ENCODE data around the gene ACKR4. TPM values are rescaled to one million over a fixed set of nuclear protein-coding genes. Genes with fewer than 3 reads are reported as not detected.

Gene ACKR4
- total and polyA plus RNA-seq, 9 of the 15 experiments (the other 6 are each of a cell fraction or from before 2014, with no cell fraction given) = 0.04 to 0.06 TPM; not detected in 7

DNA sequence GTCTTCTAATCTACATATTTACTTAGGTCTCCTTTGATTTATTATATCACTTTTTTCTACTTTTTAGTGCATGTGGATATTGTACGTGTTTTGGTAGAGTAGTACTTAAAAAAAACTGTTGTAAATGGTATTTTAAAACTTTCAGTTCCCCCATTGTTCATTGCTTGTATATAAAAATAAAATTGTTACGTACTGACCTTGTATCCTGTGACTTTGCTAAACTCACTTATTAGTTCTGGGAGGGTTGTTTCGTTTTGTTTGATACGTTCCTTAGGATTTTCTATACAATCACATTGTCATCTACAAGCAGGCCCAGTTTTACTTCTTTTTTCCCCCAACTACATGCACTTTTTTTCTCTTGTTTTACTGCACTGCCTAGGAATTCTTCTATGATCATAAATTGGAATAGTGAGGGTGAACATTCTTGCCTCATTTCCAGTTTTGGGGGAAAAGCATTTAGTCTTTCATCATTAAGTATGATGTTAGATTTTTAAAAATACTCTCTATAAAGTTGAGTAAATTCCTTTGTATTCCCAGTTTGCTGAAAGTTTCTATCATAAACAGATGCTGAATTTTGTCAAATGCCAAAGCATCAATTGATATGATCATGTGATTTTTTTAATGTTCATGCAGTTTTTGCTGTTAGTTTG, 33.5 kb upstream of the ACKR4 start (continued):
- TF ChIP-seq, protein P1, sequence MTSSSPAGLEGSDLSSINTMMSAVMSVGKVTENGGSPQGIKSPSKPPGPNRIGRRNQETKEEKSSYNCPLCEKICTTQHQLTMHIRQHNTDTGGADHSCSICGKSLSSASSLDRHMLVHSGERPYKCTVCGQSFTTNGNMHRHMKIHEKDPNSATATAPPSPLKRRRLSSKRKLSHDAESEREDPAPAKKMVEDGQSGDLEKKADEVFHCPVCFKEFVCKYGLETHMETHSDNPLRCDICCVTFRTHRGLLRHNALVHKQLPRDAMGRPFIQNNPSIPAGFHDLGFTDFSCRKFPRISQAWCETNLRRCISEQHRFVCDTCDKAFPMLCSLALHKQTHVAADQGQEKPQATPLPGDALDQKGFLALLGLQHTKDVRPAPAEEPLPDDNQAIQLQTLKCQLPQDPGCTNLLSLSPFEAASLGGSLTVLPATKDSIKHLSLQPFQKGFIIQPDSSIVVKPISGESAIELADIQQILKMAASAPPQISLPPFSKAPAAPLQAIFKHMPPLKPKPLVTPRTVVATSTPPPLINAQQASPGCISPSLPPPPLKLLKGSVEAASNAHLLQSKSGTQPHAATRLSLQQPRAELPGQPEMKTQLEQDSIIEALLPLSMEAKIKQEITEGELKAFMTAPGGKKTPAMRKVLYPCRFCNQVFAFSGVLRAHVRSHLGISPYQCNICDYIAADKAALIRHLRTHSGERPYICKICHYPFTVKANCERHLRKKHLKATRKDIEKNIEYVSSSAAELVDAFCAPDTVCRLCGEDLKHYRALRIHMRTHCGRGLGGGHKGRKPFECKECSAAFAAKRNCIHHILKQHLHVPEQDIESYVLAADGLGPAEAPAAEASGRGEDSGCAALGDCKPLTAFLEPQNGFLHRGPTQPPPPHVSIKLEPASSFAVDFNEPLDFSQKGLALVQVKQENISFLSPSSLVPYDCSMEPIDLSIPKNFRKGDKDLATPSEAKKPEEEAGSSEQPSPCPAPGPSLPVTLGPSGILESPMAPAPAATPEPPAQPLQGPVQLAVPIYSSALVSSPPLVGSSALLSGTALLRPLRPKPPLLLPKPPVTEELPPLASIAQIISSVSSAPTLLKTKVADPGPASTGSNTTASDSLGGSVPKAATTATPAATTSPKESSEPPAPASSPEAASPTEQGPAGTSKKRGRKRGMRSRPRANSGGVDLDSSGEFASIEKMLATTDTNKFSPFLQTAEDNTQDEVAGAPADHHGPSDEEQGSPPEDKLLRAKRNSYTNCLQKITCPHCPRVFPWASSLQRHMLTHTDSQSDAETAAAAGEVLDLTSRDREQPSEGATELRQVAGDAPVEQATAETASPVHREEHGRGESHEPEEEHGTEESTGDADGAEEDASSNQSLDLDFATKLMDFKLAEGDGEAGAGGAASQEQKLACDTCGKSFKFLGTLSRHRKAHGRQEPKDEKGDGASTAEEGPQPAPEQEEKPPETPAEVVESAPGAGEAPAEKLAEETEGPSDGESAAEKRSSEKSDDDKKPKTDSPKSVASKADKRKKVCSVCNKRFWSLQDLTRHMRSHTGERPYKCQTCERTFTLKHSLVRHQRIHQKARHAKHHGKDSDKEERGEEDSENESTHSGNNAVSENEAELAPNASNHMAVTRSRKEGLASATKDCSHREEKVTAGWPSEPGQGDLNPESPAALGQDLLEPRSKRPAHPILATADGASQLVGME (CRISPR knock-in tag; IDR thresholded peaks at IDR 0.05) = no peak
- no peak for TF ChIP-seq NCOA2 (IDR thresholded peaks at IDR 0.05; ENCODE audit: partially characterized antibody in 2 of 2)

DNA sequence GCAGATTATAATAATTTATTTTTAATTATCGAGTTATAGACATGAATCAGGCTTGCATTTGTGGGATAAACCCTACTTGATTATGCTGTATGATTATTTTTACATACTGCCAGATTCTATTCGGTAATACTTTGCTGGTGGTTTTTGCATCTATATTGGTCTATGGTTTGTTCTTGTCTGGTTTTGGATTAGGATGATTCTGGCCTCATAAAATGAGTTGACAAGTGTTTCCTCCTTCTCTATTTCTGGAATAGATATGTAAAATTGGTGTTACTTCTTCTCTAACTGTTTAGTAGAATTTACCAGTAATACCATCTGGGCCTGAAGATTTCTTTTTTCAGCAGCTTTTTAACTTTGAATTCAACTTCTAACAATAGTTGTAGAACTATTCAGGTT, 33.0 kb upstream of the ACKR4 start:
- DNase-seq (ENCODE audit: extremely low read depth in 1 of 4, low spot score in 3 of 4) (no peak), FAIRE-seq (no peak), ATAC-seq (no peak)
- CTCF ChIA-PET (ENCODE audit: low intra/inter-chr PET ratio) = no interaction called here
- 19% methylated on average over 2 of the region's 2 CpGs for WGBS (ENCODE audit: insufficient coverage, low coverage, missing lambda C conversion rate)
- Histone ChIP-seq H3K9ac (ENCODE audit: insufficient read depth in 1 of 2, low read depth in 2 of 2, low read length in 2 of 2) (no peak overlapping the region), H3K4me3 (no peak overlapping the region), H3K27me3 (ENCODE audit: control insufficient read depth in 2 of 2, insufficient read depth in 2 of 2, low read length in 2 of 2) (no peaks in the 10 kb centered on the region), H2AFZ (ENCODE audit: low read depth, low read length) (no peak overlapping the region), H3K36me3 (ENCODE audit: control insufficient read depth, insufficient read depth, low read length) (no peaks in the 10 kb centered on the region), H3K27ac (ENCODE audit: extremely low read depth, low read depth, low read length) (no peak overlapping the region), H3K4me1 (replicated peaks in 1 of 2; ENCODE audit: control insufficient read depth in 2 of 2, insufficient read depth in 2 of 2, low read length in 2 of 2) (no peaks in the 10 kb centered on the region; a peak in 1 of 5 replicates), H4K20me1 (replicated peaks; ENCODE audit: control insufficient read depth, insufficient read depth, low read length) (no peaks in the 10 kb centered on the region), H3K9me1 (ENCODE audit: control insufficient read depth, insufficient read depth, low read length) (no peaks in the 10 kb centered on the region), H3K79me2 (ENCODE audit: control insufficient read depth, insufficient read depth, low read length) (no peaks in the 10 kb centered on the region), H3K9me3 (replicated peaks; ENCODE audit: control insufficient read depth, insufficient read depth, low read depth, low read length) (no peaks in the 10 kb centered on the region), H3K4me2 (ENCODE audit: insufficient read depth, low read length) (no peak overlapping the region)
- no TSS peak for BruUV-seq (replicated peaks)
- POLR2A ChIA-PET = interaction anchor here (0.7 kb wide), 1 partner anchor 60 kb away, joined by 3 read pairs; no protein-coding TSS in a partner anchor
- intact Hi-C loops (cut with micrococcal nuclease) = no loop called here
- in situ Hi-C loops (cut with MboI) = no loop called here
- TF ChIP-seq, protein P2, sequence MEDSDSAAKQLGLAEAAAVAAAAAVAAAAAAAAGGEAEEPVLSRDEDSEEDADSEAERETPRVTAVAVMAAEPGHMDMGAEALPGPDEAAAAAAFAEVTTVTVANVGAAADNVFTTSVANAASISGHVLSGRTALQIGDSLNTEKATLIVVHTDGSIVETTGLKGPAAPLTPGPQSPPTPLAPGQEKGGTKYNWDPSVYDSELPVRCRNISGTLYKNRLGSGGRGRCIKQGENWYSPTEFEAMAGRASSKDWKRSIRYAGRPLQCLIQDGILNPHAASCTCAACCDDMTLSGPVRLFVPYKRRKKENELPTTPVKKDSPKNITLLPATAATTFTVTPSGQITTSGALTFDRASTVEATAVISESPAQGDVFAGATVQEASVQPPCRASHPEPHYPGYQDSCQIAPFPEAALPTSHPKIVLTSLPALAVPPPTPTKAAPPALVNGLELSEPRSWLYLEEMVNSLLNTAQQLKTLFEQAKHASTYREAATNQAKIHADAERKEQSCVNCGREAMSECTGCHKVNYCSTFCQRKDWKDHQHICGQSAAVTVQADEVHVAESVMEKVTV (CRISPR knock-in tag; IDR thresholded peaks at IDR 0.05) = no peak
- TF ChIP-seq PRMT5 (CRISPR knock-in tag; IDR thresholded peaks at IDR 0.05) (no peak), ZNF699 (CRISPR knock-in tag; IDR thresholded peaks at IDR 0.05; ENCODE audit: insufficient replicate concordance) (no peak), CBX5 (IDR thresholded peaks at IDR 0.05; ENCODE audit: borderline replicate concordance, low read depth) (no peak), RBM22 (IDR thresholded peaks at IDR 0.05; ENCODE audit: low read depth, low read length, poor library complexity, severe bottlenecking) (no peak), MCM2 (IDR thresholded peaks at IDR 0.05; ENCODE audit: low read depth) (no peak)
- TF ChIP-seq, protein P3, sequence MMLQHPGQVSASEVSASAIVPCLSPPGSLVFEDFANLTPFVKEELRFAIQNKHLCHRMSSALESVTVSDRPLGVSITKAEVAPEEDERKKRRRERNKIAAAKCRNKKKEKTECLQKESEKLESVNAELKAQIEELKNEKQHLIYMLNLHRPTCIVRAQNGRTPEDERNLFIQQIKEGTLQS (IDR thresholded peaks at IDR 0.05) = no peak
- TF ChIP-seq, protein P3 (CRISPR knock-in tag; conservative IDR thresholded peaks at IDR 0.05) = no peak

Measured in K562 (cell line).